Endothelial cell of umbilical vein (primary cell): ENCODE results near the gene ANKRD28.

ENCODE experiments used
- CTCF ChIP-seq, 2 donors: IDR thresholded peaks; 1 replicate in 1 of 2; 2 replicates in 1 of 2; pipeline ENCODE4 v1.5.1; 2011; ENCODE audit warnings: low read length in 2 of 2, mild to moderate bottlenecking in 2 of 2, moderate library complexity in 2 of 2, control low read depth in 1 of 2, inconsistent platforms in 1 of 2, low read depth in 1 of 2; ENCODE audit not compliant: insufficient read depth in 1 of 2; ENCODE audit errors: extremely low read depth in 1 of 2
- MAX ChIP-seq: IDR thresholded peaks from 2 replicates; pipeline ENCODE4 v1.6.1; 2011; ENCODE audit not compliant: insufficient read depth, insufficient read length
- POLR2A ChIP-seq: IDR thresholded peaks from 2 replicates; pipeline ENCODE4 v1.6.1; 2012; ENCODE audit warnings: low read depth, mild to moderate bottlenecking, control low read depth, low read length
- POLR2AphosphoS5 ChIP-seq: IDR thresholded peaks from 2 replicates; pipeline ENCODE4 v1.6.1; 2012; ENCODE audit warnings: low read depth, mild to moderate bottlenecking, control low read depth, low read length, moderate library complexity; ENCODE audit not compliant: insufficient read depth

GRCh38 chr3:15690748-15691147 lies 107.0 kb downstream of the ANKRD28 start:
- no peak for TF ChIP-seq CTCF (IDR thresholded peaks at IDR 0.05; ENCODE audit: extremely low read depth in 1 of 2, insufficient read depth in 1 of 2, low read depth in 1 of 2, low read length in 2 of 2)
- TF ChIP-seq MAX: no peak
- TF ChIP-seq POLR2AphosphoS5: no peak
- no peak for TF ChIP-seq POLR2A
